ENCODE results near the gene TBC1D10B.

DNA sequence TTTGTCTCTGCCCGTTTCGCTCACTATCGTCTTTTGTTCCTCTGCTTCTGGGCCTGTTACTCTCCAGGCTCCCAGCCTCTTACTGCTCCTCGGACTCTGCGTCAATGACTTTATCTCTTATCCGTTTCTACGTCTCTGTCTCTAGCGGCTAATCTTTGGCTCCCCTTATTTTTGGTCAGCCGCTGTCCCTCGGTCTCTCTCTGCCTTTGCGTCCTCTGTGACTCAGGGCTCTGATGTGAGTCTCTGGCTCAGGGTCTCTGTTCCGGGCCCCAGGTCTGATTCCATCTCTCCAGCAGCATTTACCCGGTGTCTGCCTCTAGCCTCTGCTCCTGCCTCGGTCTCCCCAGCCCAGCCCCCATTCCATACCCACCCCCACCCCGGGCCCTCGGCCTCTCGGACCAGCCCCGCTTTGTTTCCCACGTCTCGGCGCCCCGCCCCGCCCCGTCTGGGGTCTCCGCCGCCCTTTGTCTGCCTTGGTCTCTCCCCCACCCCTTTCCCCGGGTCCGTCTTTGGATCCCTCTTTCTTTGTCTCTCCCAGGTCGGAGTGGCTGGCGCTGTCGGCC, 24.4 kb upstream of the TBC1D10B start:
- TF ChIP-seq, protein P1, sequence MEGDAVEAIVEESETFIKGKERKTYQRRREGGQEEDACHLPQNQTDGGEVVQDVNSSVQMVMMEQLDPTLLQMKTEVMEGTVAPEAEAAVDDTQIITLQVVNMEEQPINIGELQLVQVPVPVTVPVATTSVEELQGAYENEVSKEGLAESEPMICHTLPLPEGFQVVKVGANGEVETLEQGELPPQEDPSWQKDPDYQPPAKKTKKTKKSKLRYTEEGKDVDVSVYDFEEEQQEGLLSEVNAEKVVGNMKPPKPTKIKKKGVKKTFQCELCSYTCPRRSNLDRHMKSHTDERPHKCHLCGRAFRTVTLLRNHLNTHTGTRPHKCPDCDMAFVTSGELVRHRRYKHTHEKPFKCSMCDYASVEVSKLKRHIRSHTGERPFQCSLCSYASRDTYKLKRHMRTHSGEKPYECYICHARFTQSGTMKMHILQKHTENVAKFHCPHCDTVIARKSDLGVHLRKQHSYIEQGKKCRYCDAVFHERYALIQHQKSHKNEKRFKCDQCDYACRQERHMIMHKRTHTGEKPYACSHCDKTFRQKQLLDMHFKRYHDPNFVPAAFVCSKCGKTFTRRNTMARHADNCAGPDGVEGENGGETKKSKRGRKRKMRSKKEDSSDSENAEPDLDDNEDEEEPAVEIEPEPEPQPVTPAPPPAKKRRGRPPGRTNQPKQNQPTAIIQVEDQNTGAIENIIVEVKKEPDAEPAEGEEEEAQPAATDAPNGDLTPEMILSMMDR (IDR thresholded peaks at IDR 0.05; ENCODE audit: low read depth, low read length) = no peak
- TF ChIP-seq EZH2phosphoT487 (IDR thresholded peaks at IDR 0.05; ENCODE audit: low read depth) = no peak

Data from OCI-LY3 (cell line).